Measurements from ENCODE around the gene MADCAM1.

DNA sequence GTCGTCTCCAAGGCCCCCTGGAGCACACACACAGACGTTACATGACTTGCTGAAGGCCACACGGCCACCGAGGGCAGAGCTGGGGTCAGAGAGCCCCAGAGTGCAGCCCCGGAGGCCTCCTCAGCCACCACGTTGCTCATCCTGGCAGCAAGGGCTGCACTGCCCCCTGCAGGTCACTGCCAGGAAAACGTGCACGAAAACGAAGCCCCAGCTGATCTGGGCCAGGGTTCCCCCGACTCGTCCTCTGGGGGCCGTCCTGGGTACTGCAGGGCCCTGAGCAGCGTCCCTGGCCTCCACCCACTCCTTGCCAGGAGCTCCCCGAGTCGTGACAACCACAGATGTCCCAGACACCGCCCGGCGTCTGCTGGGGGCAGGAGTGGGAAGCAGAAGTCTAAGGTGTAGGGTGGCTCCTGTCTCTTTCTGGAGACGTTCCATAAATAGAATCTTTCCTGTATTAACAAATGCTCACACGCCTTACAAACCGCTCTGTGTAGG lies 14.4 kb downstream of the MADCAM1 start:
- TF ChIP-seq NRF1 (IDR thresholded peaks at IDR 0.05; ENCODE audit: low read depth, low read length), result no peak
- TF ChIP-seq, protein P1, sequence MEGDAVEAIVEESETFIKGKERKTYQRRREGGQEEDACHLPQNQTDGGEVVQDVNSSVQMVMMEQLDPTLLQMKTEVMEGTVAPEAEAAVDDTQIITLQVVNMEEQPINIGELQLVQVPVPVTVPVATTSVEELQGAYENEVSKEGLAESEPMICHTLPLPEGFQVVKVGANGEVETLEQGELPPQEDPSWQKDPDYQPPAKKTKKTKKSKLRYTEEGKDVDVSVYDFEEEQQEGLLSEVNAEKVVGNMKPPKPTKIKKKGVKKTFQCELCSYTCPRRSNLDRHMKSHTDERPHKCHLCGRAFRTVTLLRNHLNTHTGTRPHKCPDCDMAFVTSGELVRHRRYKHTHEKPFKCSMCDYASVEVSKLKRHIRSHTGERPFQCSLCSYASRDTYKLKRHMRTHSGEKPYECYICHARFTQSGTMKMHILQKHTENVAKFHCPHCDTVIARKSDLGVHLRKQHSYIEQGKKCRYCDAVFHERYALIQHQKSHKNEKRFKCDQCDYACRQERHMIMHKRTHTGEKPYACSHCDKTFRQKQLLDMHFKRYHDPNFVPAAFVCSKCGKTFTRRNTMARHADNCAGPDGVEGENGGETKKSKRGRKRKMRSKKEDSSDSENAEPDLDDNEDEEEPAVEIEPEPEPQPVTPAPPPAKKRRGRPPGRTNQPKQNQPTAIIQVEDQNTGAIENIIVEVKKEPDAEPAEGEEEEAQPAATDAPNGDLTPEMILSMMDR (IDR thresholded peaks at IDR 0.05; ENCODE audit: control extremely low read depth in 1 of 3, insufficient read depth in 1 of 3, low read depth in 1 of 3, low read length in 3 of 3), result peak; percentile 99 to 100 (median 100)
- TF ChIP-seq EZH2 (IDR thresholded peaks at IDR 0.05; ENCODE audit: low read depth, low read length, severe bottlenecking), result no peak
- no peak for TF ChIP-seq EP300 (IDR thresholded peaks at IDR 0.05; ENCODE audit: borderline replicate concordance in 1 of 2, low read depth in 2 of 2, low read length in 2 of 2)
- TF ChIP-seq TAF1 (IDR thresholded peaks at IDR 0.05; ENCODE audit: low read depth, low read length), result no peak
